ENCODE data around the gene ZNF648.

GRCh38 chr1:182101415-182102042 is 40.0 kb upstream of the ZNF648 start:
- no peak for TF ChIP-seq CTCF (conservative IDR thresholded peaks at IDR 0.05; ENCODE audit: low read depth, low read length)
- TF ChIP-seq RCOR1 (IDR thresholded peaks at IDR 0.05; ENCODE audit: insufficient replicate concordance, low read length) = no peak
- TF ChIP-seq RFX5 (IDR thresholded peaks at IDR 0.05; ENCODE audit: low read depth, low read length) = no peak
- TF ChIP-seq POLR2A (IDR thresholded peaks at IDR 0.05; ENCODE audit: low read depth, low read length) = no peak
- TF ChIP-seq USF2 (IDR thresholded peaks at IDR 0.05; ENCODE audit: low read depth, low read length) = no peak
- no peak for TF ChIP-seq BHLHE40 (IDR thresholded peaks at IDR 0.05; ENCODE audit: low read depth, low read length)
- TF ChIP-seq SMC3 (IDR thresholded peaks at IDR 0.05; ENCODE audit: low read depth, low read length) = no peak
- no peak for TF ChIP-seq CEBPB (IDR thresholded peaks at IDR 0.05; ENCODE audit: low read depth, low read length)
- no peak for TF ChIP-seq ELK1 (IDR thresholded peaks at IDR 0.05; ENCODE audit: borderline replicate concordance, low read depth, low read length)
- TF ChIP-seq FOS (IDR thresholded peaks at IDR 0.05; ENCODE audit: low read depth, low read length) = no peak
- TF ChIP-seq RAD21 (IDR thresholded peaks at IDR 0.05; ENCODE audit: low read length) = no peak
- TF ChIP-seq MAZ (IDR thresholded peaks at IDR 0.05; ENCODE audit: borderline replicate concordance, low read depth, low read length) = no peak
- no peak for TF ChIP-seq MAFK (IDR thresholded peaks at IDR 0.05; ENCODE audit: low read depth, low read length)
